Thyroid gland (tissue), 4 donors: Measurements from ENCODE around the gene MYO3A. TPM values are rescaled to one million over a fixed set of nuclear protein-coding genes. Genes with fewer than 3 reads are reported as not detected.

Source experiments
- DNase-seq, 2 donors: peaks; one replicate each; pipeline ENCODE4 v3.0.0-alpha.2; 2019
- H3K27ac ChIP-seq, 3 donors: fragments of 200-600 bp; sonication (generic); 1 replicate in 2 of 3; 2 replicates in 1 of 3; pipeline ENCODE4 v1.5.1; 2016 to 2019; ENCODE audit warnings: mild to moderate bottlenecking in 1 of 3, moderate library complexity in 1 of 3
- H3K27me3 ChIP-seq: fragments of 200-600 bp; sonication (generic); one replicate; pipeline ENCODE4 v1.5.1; 2019
- H3K36me3 ChIP-seq, 2 donors: fragments of 200-600 bp; sonication (generic); one replicate each; pipeline ENCODE4 v1.5.1; 2016 to 2019
- H3K4me1 ChIP-seq, 2 donors: fragments of 200-600 bp; sonication (generic); one replicate each; pipeline ENCODE4 v1.5.1; 2017 to 2019
- H3K4me3 ChIP-seq, 3 donors: fragments of 200-600 bp; sonication (generic); replicated peaks in 1 of 3; 1 replicate in 2 of 3; 2 replicates in 1 of 3; pipeline ENCODE4 v1.5.1; 2016; ENCODE audit warnings: mild to moderate bottlenecking in 1 of 3
- H3K9me3 ChIP-seq: fragments of 200-600 bp; sonication (generic); one replicate; pipeline ENCODE4 v1.5.1; 2017
- POLR2A ChIP-seq, 2 donors: fragments of 450-650 bp; IDR thresholded peaks; one replicate each; pipeline ENCODE4 v1.6.1; 2017; ENCODE audit warnings: antibody characterized with exemption in 2 of 2, mild to moderate bottlenecking in 2 of 2, moderate library complexity in 1 of 2
- WGBS, 2 donors: methylation state at CpG; one replicate each; pipeline ENCODE4 v1.1.5; 2017; 5-methylcytosine and 5-hydroxymethylcytosine counted together
- intact Hi-C: fragments of 100-400 bp; cut with DNase I; formaldehyde crosslinking; loops from one replicate; pipeline ENCODE4 v1.15.1; 2023
- total RNA-seq, 4 donors: library from RNA; depleted of rRNA; stranded (reverse); fragments of >200 nt; gene quantifications; one replicate each; pipeline ENCODE4 v1.2.3, GENCODE V29; 2016
- TF ChIP-seq, protein P1 (sequence below), 6 experiments: fragments of 200-600 bp in 3 of 6; fragments of 450-650 bp in 3 of 6; sonication (generic) in 3 of 6; IDR thresholded peaks; one replicate each; pipeline ENCODE4 v1.5.1; 2016 to 2019; ENCODE audit warnings: antibody characterized with exemption in 6 of 6, mild to moderate bottlenecking in 2 of 6, inconsistent platforms in 1 of 6, moderate library complexity in 1 of 6

MYO3A gene
- total RNA-seq, 4 donors from 2014 or later, result 1.6 to 2.9 (median 2.2) TPM

- WGBS, 2 donors, result 86% methylated on average over 4 of the region's 4 CpGs
- H3K27ac ChIP-seq, result no peak overlapping the region
- no peaks in the 10 kb centered on the region for H3K9me3 ChIP-seq
- no peak overlapping the region for H3K4me3 ChIP-seq
- no peaks in the 10 kb centered on the region for H3K4me1 ChIP-seq
- TF ChIP-seq, protein P1, sequence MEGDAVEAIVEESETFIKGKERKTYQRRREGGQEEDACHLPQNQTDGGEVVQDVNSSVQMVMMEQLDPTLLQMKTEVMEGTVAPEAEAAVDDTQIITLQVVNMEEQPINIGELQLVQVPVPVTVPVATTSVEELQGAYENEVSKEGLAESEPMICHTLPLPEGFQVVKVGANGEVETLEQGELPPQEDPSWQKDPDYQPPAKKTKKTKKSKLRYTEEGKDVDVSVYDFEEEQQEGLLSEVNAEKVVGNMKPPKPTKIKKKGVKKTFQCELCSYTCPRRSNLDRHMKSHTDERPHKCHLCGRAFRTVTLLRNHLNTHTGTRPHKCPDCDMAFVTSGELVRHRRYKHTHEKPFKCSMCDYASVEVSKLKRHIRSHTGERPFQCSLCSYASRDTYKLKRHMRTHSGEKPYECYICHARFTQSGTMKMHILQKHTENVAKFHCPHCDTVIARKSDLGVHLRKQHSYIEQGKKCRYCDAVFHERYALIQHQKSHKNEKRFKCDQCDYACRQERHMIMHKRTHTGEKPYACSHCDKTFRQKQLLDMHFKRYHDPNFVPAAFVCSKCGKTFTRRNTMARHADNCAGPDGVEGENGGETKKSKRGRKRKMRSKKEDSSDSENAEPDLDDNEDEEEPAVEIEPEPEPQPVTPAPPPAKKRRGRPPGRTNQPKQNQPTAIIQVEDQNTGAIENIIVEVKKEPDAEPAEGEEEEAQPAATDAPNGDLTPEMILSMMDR (IDR thresholded peaks at IDR 0.05), result no peak
- no peak for TF ChIP-seq POLR2A (IDR thresholded peaks at IDR 0.05)
- no peaks in the 10 kb centered on the region for H3K27me3 ChIP-seq
- no peaks in the 10 kb centered on the region for H3K36me3 ChIP-seq
- intact Hi-C loops, result no loop called here
- no peak for DNase-seq
These were observed 243.3 kb downstream of the MYO3A start for GRCh38 chr10:26177341-26177740.

DNA sequence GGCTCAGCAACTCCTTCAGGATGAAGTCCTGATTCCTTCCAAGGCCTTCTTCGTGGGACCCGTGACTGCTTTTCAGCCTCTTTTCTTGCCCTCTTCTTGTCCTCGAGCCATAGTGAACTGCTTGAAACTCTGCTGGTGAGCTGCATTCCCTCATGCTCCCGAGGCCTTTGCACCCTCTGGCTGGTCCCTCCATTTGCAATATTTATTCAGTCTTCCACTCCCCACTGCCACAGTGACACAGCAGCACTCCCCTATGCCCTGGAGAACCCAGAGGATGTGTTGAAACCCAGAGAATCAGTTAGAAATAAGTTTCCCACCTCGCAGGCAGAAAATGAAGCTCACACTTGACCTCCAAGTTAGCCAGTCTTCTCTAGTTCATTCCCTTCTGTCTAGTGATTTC, 260.2 kb downstream of the MYO3A start:
- no peaks in the 10 kb centered on the region for H3K4me1 ChIP-seq
- H3K27me3 ChIP-seq, result no peaks in the 10 kb centered on the region
- no peaks in the 10 kb centered on the region for H3K9me3 ChIP-seq
- intact Hi-C loops, result no loop called here
- no peak overlapping the region for H3K4me3 ChIP-seq
- no peak for TF ChIP-seq POLR2A (IDR thresholded peaks at IDR 0.05)
- TF ChIP-seq, protein P1 (IDR thresholded peaks at IDR 0.05), result no peak
- H3K36me3 ChIP-seq, result no peaks in the 10 kb centered on the region
- DNase-seq, result no peak
- 70 to 74% methylated on average over 5 of the region's 5 CpGs for WGBS, 2 donors
- no peak overlapping the region for H3K27ac ChIP-seq

DNA sequence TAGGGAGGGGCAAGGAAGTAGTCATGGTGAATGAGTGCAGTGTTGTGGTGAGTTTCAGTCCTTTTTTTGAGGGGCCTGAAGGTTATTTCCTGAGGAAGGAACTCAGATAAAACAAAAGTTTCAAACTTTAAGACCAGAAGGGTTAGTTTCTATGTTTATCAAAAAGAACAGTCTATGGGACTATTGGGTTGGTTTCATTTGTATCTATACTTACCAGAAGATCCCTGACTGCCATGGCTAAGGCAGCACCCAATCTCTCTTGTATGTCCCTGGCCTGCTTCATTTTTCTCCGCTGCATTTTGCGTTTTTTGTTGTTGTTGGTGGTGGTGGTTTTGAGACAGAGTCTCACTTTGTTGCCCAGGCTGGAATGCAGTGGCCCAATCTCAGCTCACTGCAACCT, 263.2 kb downstream of the MYO3A start:
- no peak for DNase-seq
- intact Hi-C loops, result no loop called here
- H3K9me3 ChIP-seq, result no peaks in the 10 kb centered on the region
- TF ChIP-seq, protein P1 (IDR thresholded peaks at IDR 0.05), result no peak
- no peak for TF ChIP-seq POLR2A (IDR thresholded peaks at IDR 0.05)
- WGBS, 2 donors, result 96 to 100% methylated on average over 2 of the region's 2 CpGs
- no peaks in the 10 kb centered on the region for H3K36me3 ChIP-seq
- H3K4me1 ChIP-seq, result no peaks in the 10 kb centered on the region
- no peak overlapping the region for H3K27ac ChIP-seq
- no peaks in the 10 kb centered on the region for H3K27me3 ChIP-seq
- no peak overlapping the region for H3K4me3 ChIP-seq

DNA sequence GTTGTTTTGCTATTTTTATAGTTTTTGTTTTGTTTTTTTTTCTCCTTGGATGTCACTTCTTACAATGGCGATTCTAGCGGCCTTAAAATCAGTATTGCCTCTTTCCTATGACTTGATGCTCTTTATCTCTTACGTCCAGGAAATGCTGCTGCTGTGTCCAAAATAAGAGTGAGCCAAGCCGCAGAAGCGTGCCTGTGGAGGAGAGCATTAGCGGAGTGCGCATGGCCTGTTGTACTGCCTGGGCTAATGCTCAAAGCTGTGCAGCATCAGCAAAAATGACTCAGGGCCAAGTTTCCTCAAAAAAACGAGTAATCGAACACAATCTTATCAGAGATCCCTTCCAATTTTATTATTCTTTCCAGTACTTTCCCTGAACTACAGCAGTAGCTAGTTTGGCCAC, 264.1 kb downstream of the MYO3A start:
- Histone ChIP-seq H3K27me3 (no peaks in the 10 kb centered on the region), H3K4me1 (no peaks in the 10 kb centered on the region), H3K4me3 (no peak overlapping the region), H3K27ac (no peak overlapping the region), H3K9me3 (no peaks in the 10 kb centered on the region), H3K36me3 (no peaks in the 10 kb centered on the region)
- 87 to 88% methylated on average over 9 of the region's 9 CpGs for WGBS, 2 donors
- DNase-seq, result no peak
- TF ChIP-seq, protein P1 (IDR thresholded peaks at IDR 0.05), result no peak
- no peak for TF ChIP-seq POLR2A (IDR thresholded peaks at IDR 0.05)
- intact Hi-C loops, result no loop called here

DNA sequence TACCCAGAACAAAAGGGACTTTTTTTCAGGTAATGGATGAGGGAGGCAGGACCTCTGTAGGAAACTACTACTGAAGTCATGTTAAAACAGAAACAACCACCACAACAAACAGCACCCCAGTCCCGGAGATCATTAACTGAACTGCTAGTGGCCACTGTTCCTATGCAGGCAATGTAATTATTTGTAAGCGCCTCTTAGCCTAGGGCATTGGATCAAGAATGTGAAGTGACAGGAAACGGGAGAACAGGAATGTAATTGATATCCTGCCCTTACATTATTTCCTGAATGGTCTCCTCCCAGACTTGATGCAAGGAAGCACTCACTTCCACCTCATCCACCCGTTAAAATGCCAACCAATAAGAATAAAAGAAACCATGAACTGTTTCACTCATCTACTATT, 265.8 kb downstream of the MYO3A start:
- no peaks in the 10 kb centered on the region for H3K36me3 ChIP-seq
- no peak overlapping the region for H3K4me3 ChIP-seq
- WGBS, 2 donors, result 48 to 68% methylated on average over 4 of the region's 4 CpGs
- no peak for TF ChIP-seq POLR2A (IDR thresholded peaks at IDR 0.05)
- TF ChIP-seq, protein P1 (IDR thresholded peaks at IDR 0.05), result no peak
- intact Hi-C loops, result no loop called here
- H3K27me3 ChIP-seq, result no peaks in the 10 kb centered on the region
- no peaks in the 10 kb centered on the region for H3K9me3 ChIP-seq
- no peaks in the 10 kb centered on the region for H3K4me1 ChIP-seq
- H3K27ac ChIP-seq, result no peak overlapping the region
- DNase-seq, result no peak
